Stimulated activated CD4-positive, alpha-beta T cell treated with anti-CD3 and anti-CD28 coated beads, Interleukin-12 subunit alpha, Interleukin-12 subunit beta, amount 100 ng/mL, for 48 hours (primary cell): ENCODE measurements around the gene ZNF219.

ENCODE experiments used
- DNase-seq, 3 donors: peaks; one replicate each; pipeline ENCODE4 v3.0.0-alpha.2; 2020; ENCODE audit warnings: low read depth in 2 of 3, low spot score in 1 of 3

Gene ZNF219

GRCh38 chr14:21088687-21089086, 9.8 kb downstream of the ZNF219 start:
- no peak for DNase-seq

GRCh38 chr14:21087294-21088091, 11.0 kb downstream of the ZNF219 start:
- no peak for DNase-seq

GRCh38 chr14:21086908-21087293, 11.6 kb downstream of the ZNF219 start:
- DNase-seq: no peak

GRCh38 chr14:21084998-21085853, 13.2 kb downstream of the ZNF219 start:
- DNase-seq: no peak

- no peak for DNase-seq
Measured at GRCh38 chr14:21084396-21084795, 14.1 kb downstream of the ZNF219 start.

- DNase-seq: no peak
Measured at GRCh38 chr14:21083565-21084325, 14.7 kb downstream of the ZNF219 start.

- DNase-seq: no peak
Measured at GRCh38 chr14:21081521-21082142, 16.8 kb downstream of the ZNF219 start.

- DNase-seq: no peak
Measured at GRCh38 chr14:21078726-21079125, 19.7 kb downstream of the ZNF219 start.

- DNase-seq: no peak
Measured at GRCh38 chr14:21078287-21078686, 20.2 kb downstream of the ZNF219 start.

GRCh38 chr14:21077672-21078071, 20.8 kb downstream of the ZNF219 start:
- DNase-seq: no peak

GRCh38 chr14:21075719-21076437, 22.6 kb downstream of the ZNF219 start:
- DNase-seq: no peak

GRCh38 chr14:21074398-21075272, 23.8 kb downstream of the ZNF219 start:
- no peak for DNase-seq

- no peak for DNase-seq
Measured at GRCh38 chr14:21073921-21074320, 24.5 kb downstream of the ZNF219 start.

GRCh38 chr14:21072781-21073339, 25.6 kb downstream of the ZNF219 start:
- DNase-seq: no peak

GRCh38 chr14:21072031-21072473, 26.4 kb downstream of the ZNF219 start:
- DNase-seq: no peak

- no peak for DNase-seq
Measured at GRCh38 chr14:21071225-21072030, 27.0 kb downstream of the ZNF219 start.

GRCh38 chr14:21070610-21071224, 27.7 kb downstream of the ZNF219 start:
- DNase-seq: no peak

- no peak for DNase-seq
Measured at GRCh38 chr14:21070083-21070609, 28.3 kb downstream of the ZNF219 start, which contains the start of gene ARHGEF40. Gene ARHGEF40, plus strand, starts transcription at chr14:21070304. Its CDS starts 93 bp downstream, at chr14:21070397.
